HepG2 (cell line): ENCODE measurements around the gene DCC. TPM values are rescaled to one million over a fixed set of nuclear protein-coding genes. Genes with fewer than 3 reads are reported as not detected.

Experiments
- ATAC-seq: fragments of 200-7000 bp; cut with Tn5 transposase; 3 replicates; pipeline ENCODE4 v1.9.1; 2020; ENCODE audit warnings: mild to moderate bottlenecking, moderate library complexity
- BruUV-seq: library from RNA; stranded (reverse); fragments of 400-500 nt; replicated peaks from 2 replicates; lab custom pipeline; 2021; lab: Mats Ljungman, UMichigan
- CTCF ChIA-PET: fragments of 300-600 bp; formaldehyde crosslinking; extraction: SDS; loops from one replicate; lab custom pipeline; 2021; ENCODE audit warnings: low total read pairs, inconsistent platforms, low intra/inter-chr PET ratio; lab: Yijun Ruan, JAX
- POLR2A ChIA-PET: fragments of 350-600 bp; sonication (Branson Sonifier 250); formaldehyde crosslinking; loops from one replicate; lab custom pipeline; 2020; ENCODE audit warnings: antibody characterized with exemption, inconsistent platforms; lab: Yijun Ruan, JAX
- DNase-seq: peaks from one replicate; pipeline ENCODE4 v3.0.0-alpha.2; 2015; ENCODE audit warnings: low spot score
- FAIRE-seq: peaks from 3 replicates; lab custom pipeline; 2011; peaks lifted over from hg19 to GRCh38; lab: Jason Lieb, UNC
- H2AFZ ChIP-seq: one replicate; pipeline ENCODE4 v1.6.1; 2011; ENCODE audit warnings: low read length, inconsistent platforms
- H3K27ac ChIP-seq: fragments of 300-600 bp; 3 replicates; pipeline ENCODE4 v1.8.0; 2011; ENCODE audit warnings: mixed run types, mild to moderate bottlenecking, mixed read lengths, low read length, inconsistent platforms; ENCODE audit not compliant: insufficient read depth; ENCODE audit errors: extremely low read length
- H3K27me3 ChIP-seq, 2 experiments: fragments of 200-600 bp in 1 of 2; 2 replicates in 1 of 2; 3 replicates in 1 of 2; pipeline versions ENCODE4 v1.6.0 to v1.8.0; 2011; ENCODE audit warnings: low read length in 2 of 2, mild to moderate bottlenecking in 2 of 2, moderate library complexity in 2 of 2, inconsistent platforms in 1 of 2; ENCODE audit not compliant: insufficient read depth in 2 of 2, control insufficient read depth in 1 of 2
- H3K36me3 ChIP-seq, 2 experiments: fragments of 200-600 bp in 1 of 2; replicated peaks in 1 of 2; 2 replicates in 1 of 2; 3 replicates in 1 of 2; pipeline versions ENCODE4 v1.5.1 to v1.8.0; 2011; ENCODE audit warnings: low read length in 2 of 2, inconsistent platforms in 1 of 2; ENCODE audit not compliant: insufficient read depth in 2 of 2, control insufficient read depth in 1 of 2
- H3K4me1 ChIP-seq: 2 replicates; pipeline ENCODE4 v1.5.1; 2012; ENCODE audit warnings: low read length, inconsistent platforms; ENCODE audit not compliant: insufficient read depth
- H3K4me2 ChIP-seq: 2 replicates; pipeline ENCODE4 v1.6.0; 2011; ENCODE audit warnings: low read depth, low read length, inconsistent platforms
- H3K4me3 ChIP-seq, 3 experiments: fragments of 200-600 bp in 1 of 3; sonication (generic), shearing (Covaris generic) in 1 of 3; replicated peaks in 1 of 3; 2 replicates each; pipeline ENCODE4 v1.5.1; 2011 to 2016; ENCODE audit warnings: low read length in 3 of 3, inconsistent platforms in 2 of 3, low read depth in 2 of 3, mild to moderate bottlenecking in 2 of 3, control low read depth in 1 of 3, mixed read lengths in 1 of 3; ENCODE audit not compliant: insufficient read depth in 1 of 3
- H3K79me2 ChIP-seq: one replicate; pipeline ENCODE4 v1.6.1; 2011; ENCODE audit warnings: low read length, inconsistent platforms; ENCODE audit not compliant: insufficient read depth
- H3K9ac ChIP-seq: 2 replicates; pipeline ENCODE4 v1.6.0; 2011; ENCODE audit warnings: mild to moderate bottlenecking, low read depth, low read length, inconsistent platforms; ENCODE audit not compliant: insufficient read depth
- H3K9me3 ChIP-seq: 2 replicates; pipeline ENCODE4 v1.5.1; 2012; ENCODE audit warnings: mild to moderate bottlenecking, low read length
- H4K20me1 ChIP-seq: 2 replicates; pipeline ENCODE4 v1.6.0; 2011; ENCODE audit warnings: inconsistent platforms, mild to moderate bottlenecking, low read length, moderate library complexity; ENCODE audit not compliant: insufficient read depth
- HOXA3 ChIP-seq: sonication (generic); formaldehyde crosslinking; IDR thresholded peaks from 2 replicates; pipeline ENCODE4 v1.5.0; 2020; ENCODE audit warnings: missing genetic modification reagents
- ZBTB1 ChIP-seq: sonication (generic); formaldehyde crosslinking; IDR thresholded peaks from 2 replicates; pipeline ENCODE4 v1.4.0; 2020; ENCODE audit warnings: missing genetic modification reagents, borderline replicate concordance
- ZNF17 ChIP-seq: sonication (generic); formaldehyde crosslinking; IDR thresholded peaks from 2 replicates; pipeline ENCODE4 v1.5.0; 2020; ENCODE audit warnings: mild to moderate bottlenecking, missing genetic modification reagents
- ZNF207 ChIP-seq: fragments of 450-650 bp; IDR thresholded peaks from 2 replicates; pipeline ENCODE4 v1.6.1; 2016; ENCODE audit warnings: antibody characterized with exemption, borderline replicate concordance
- ZNF441 ChIP-seq: sonication (generic); formaldehyde crosslinking; IDR thresholded peaks from 2 replicates; pipeline ENCODE4 v1.7.0; 2021; ENCODE audit warnings: missing genetic modification reagents, borderline replicate concordance
- ZNF563 ChIP-seq: sonication (generic); formaldehyde crosslinking; IDR thresholded peaks from 2 replicates; pipeline ENCODE4 v1.8.0; 2022; ENCODE audit warnings: mild to moderate bottlenecking, moderate library complexity, missing genetic modification reagents
- ZNF713 ChIP-seq: sonication (generic); formaldehyde crosslinking; IDR thresholded peaks from 2 replicates; pipeline ENCODE4 v1.4.0; 2020; ENCODE audit warnings: mild to moderate bottlenecking, missing genetic modification reagents
- ZNF878 ChIP-seq: sonication (generic); formaldehyde crosslinking; IDR thresholded peaks from 2 replicates; pipeline ENCODE4 v1.8.1; 2023; ENCODE audit warnings: mild to moderate bottlenecking, missing genetic modification reagents, moderate library complexity
- WGBS: methylation state at CpG from one replicate; pipeline ENCODE4 v1.1.6; 2017; ENCODE audit warnings: low lambda C conversion rate; 5-methylcytosine and 5-hydroxymethylcytosine counted together
- in situ Hi-C: cut with HindIII; loops from 2 replicates; pipeline ENCODE4 v1.10.0; 2017; ENCODE audit warnings: low pct_unique_long_range_greater_than_20kb; ENCODE audit not compliant: extremely low pct_ligation_motif_present
- intact Hi-C: fragments of 100-400 bp; cut with micrococcal nuclease; formaldehyde crosslinking; loops from one replicate; pipeline ENCODE4 v1.10.0; 2022; ENCODE audit not compliant: unreplicated experiment
- polyA plus RNA-seq, 8 experiments: library from polyadenylated mRNA; depleted of rRNA in 3 of 8; stranded (reverse) in 7 of 8; unstranded in 1 of 8; fragments of >200 nt; fragmentation: Illumina TruSeq in 4 of 8; extraction: Trizol in 4 of 8; gene quantifications; 2 replicates each; pipeline versions ENCODE4 v1.2.1 to v1.2.3, GENCODE V29; 2011 to 2016; ENCODE audit warnings: low read depth in 4 of 8, missing spikeins in 1 of 8, mixed read lengths in 1 of 8; ENCODE audit not compliant: insufficient read depth in 1 of 8
- total RNA-seq, 5 experiments: library from RNA; depleted of rRNA; stranded (reverse); fragments of >200 nt; fragmentation: Illumina TruSeq; extraction: Trizol; gene quantifications; 2 replicates each; pipeline ENCODE4 v1.2.3, GENCODE V29; 2016; ENCODE audit warnings: low read depth in 1 of 5
- TF ChIP-seq, protein P1 (sequence below), 2 experiments: sonication (generic) in 1 of 2; formaldehyde crosslinking in 1 of 2; IDR thresholded peaks; 2 replicates each; pipeline versions ENCODE4 v1.6.1 to v1.9.0; 2014 to 2022; ENCODE audit warnings: antibody characterized with exemption in 1 of 2, borderline replicate concordance in 1 of 2, inconsistent platforms in 1 of 2, low read depth in 1 of 2, missing genetic modification reagents in 1 of 2
- TF ChIP-seq, protein P2 (sequence below): sonication (generic); formaldehyde crosslinking; IDR thresholded peaks from 2 replicates; pipeline ENCODE4 v1.5.0; 2020; ENCODE audit warnings: missing genetic modification reagents
- TF ChIP-seq, protein P3 (sequence below): sonication (generic); formaldehyde crosslinking; IDR thresholded peaks from 2 replicates; pipeline ENCODE4 v1.8.1; 2022; ENCODE audit warnings: low read depth, mild to moderate bottlenecking, missing genetic modification reagents
- TF ChIP-seq, protein P4 (sequence below), 2 experiments: sonication (generic) in 1 of 2; formaldehyde crosslinking in 1 of 2; IDR thresholded peaks; 2 replicates each; pipeline versions ENCODE4 v1.5.1 to v1.6.1; 2011 to 2020; ENCODE audit warnings: borderline replicate concordance in 1 of 2, low read depth in 1 of 2, low read length in 1 of 2, mild to moderate bottlenecking in 1 of 2, missing genetic modification reagents in 1 of 2, moderate library complexity in 1 of 2

Gene DCC
- total and polyA plus RNA-seq, 2 of the 13 experiments (the other 11 are each of a cell fraction or from before 2014, with no cell fraction given) = not detected

DNA sequence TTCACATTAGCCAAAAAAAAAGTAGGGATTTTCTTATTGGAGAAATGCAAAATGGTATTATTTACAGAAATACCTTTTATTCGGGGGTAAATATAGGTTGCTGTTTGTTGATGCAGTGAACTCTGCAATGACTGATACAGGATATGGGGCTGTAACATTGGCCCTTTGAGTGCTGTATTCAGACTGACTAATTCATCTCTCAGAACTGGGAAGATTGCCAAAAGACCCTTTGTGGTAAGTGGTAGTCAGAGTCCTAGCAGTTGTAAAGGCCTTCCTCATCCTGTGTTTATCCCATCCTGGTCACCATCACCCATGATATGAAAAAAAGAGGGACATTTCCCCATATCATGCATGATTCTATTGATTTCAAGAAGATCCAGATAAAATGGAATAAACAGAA is 14.0 kb upstream of the DCC start:
- Histone ChIP-seq H4K20me1 (no peaks in the 10 kb centered on the region), H3K27ac (no peak overlapping the region), H3K4me1 (no peaks in the 10 kb centered on the region), H3K9ac (no peak overlapping the region), H2AFZ (no peak overlapping the region), H3K27me3 (no peaks in the 10 kb centered on the region), H3K4me3 (no peak overlapping the region), H3K4me2 (no peak overlapping the region), H3K36me3 (no peaks in the 10 kb centered on the region), H3K9me3 (no peaks in the 10 kb centered on the region), H3K79me2 (no peaks in the 10 kb centered on the region)
- no peak for ATAC-seq
- intact Hi-C loops (no loop called here), in situ Hi-C loops (no loop called here)
- no peak for FAIRE-seq
- DNase-seq = no peak
- 0% methylated on average over 1 of the region's 1 CpG for WGBS
- ChIA-PET CTCF (no interaction called here), POLR2A (no interaction called here)
- no TSS peak for BruUV-seq
- no peak for TF ChIP-seq ZNF17
- TF ChIP-seq ZNF713 (CRISPR knock-in tag) = no peak
- no peak for TF ChIP-seq ZNF207
- no peak for TF ChIP-seq ZNF878 (CRISPR knock-in tag)
- no peak for TF ChIP-seq ZBTB1
- TF ChIP-seq, protein P1, sequence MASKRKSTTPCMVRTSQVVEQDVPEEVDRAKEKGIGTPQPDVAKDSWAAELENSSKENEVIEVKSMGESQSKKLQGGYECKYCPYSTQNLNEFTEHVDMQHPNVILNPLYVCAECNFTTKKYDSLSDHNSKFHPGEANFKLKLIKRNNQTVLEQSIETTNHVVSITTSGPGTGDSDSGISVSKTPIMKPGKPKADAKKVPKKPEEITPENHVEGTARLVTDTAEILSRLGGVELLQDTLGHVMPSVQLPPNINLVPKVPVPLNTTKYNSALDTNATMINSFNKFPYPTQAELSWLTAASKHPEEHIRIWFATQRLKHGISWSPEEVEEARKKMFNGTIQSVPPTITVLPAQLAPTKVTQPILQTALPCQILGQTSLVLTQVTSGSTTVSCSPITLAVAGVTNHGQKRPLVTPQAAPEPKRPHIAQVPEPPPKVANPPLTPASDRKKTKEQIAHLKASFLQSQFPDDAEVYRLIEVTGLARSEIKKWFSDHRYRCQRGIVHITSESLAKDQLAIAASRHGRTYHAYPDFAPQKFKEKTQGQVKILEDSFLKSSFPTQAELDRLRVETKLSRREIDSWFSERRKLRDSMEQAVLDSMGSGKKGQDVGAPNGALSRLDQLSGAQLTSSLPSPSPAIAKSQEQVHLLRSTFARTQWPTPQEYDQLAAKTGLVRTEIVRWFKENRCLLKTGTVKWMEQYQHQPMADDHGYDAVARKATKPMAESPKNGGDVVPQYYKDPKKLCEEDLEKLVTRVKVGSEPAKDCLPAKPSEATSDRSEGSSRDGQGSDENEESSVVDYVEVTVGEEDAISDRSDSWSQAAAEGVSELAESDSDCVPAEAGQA (IDR thresholded peaks at IDR 0.05; ENCODE audit: low read depth) = no peak
- TF ChIP-seq, protein P1 (CRISPR knock-in tag; IDR thresholded peaks at IDR 0.05; ENCODE audit: borderline replicate concordance) = no peak
- TF ChIP-seq, protein P2, sequence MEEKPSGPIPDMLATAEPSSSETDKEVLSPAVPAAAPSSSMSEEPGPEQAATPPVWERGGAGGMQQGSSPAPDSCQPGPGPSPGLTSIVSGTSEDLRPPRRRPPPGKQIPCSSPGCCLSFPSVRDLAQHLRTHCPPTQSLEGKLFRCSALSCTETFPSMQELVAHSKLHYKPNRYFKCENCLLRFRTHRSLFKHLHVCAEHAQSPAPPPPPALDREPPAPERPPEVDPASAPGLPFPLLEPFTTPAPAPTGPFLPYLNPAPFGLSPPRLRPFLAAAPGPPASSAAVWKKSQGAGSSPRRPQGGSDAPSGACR = no peak
- no peak for TF ChIP-seq ZNF441 (CRISPR knock-in tag)
- TF ChIP-seq, protein P3, sequence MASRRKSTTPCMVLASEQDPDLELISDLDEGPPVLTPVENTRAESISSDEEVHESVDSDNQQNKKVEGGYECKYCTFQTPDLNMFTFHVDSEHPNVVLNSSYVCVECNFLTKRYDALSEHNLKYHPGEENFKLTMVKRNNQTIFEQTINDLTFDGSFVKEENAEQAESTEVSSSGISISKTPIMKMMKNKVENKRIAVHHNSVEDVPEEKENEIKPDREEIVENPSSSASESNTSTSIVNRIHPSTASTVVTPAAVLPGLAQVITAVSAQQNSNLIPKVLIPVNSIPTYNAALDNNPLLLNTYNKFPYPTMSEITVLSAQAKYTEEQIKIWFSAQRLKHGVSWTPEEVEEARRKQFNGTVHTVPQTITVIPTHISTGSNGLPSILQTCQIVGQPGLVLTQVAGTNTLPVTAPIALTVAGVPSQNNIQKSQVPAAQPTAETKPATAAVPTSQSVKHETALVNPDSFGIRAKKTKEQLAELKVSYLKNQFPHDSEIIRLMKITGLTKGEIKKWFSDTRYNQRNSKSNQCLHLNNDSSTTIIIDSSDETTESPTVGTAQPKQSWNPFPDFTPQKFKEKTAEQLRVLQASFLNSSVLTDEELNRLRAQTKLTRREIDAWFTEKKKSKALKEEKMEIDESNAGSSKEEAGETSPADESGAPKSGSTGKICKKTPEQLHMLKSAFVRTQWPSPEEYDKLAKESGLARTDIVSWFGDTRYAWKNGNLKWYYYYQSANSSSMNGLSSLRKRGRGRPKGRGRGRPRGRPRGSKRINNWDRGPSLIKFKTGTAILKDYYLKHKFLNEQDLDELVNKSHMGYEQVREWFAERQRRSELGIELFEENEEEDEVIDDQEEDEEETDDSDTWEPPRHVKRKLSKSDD = no peak
- TF ChIP-seq, protein P4, sequence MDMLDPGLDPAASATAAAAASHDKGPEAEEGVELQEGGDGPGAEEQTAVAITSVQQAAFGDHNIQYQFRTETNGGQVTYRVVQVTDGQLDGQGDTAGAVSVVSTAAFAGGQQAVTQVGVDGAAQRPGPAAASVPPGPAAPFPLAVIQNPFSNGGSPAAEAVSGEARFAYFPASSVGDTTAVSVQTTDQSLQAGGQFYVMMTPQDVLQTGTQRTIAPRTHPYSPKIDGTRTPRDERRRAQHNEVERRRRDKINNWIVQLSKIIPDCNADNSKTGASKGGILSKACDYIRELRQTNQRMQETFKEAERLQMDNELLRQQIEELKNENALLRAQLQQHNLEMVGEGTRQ (IDR thresholded peaks at IDR 0.05; ENCODE audit: low read depth, low read length) = no peak
- TF ChIP-seq, protein P4 (CRISPR knock-in tag; IDR thresholded peaks at IDR 0.05; ENCODE audit: borderline replicate concordance) = no peak
- TF ChIP-seq ZNF563 = no peak
- no peak for TF ChIP-seq HOXA3
